ENCODE results near the gene CPPED1. TPM values are rescaled to one million over a fixed set of nuclear protein-coding genes. Genes with fewer than 3 reads are reported as not detected.

Gene CPPED1, protein sequence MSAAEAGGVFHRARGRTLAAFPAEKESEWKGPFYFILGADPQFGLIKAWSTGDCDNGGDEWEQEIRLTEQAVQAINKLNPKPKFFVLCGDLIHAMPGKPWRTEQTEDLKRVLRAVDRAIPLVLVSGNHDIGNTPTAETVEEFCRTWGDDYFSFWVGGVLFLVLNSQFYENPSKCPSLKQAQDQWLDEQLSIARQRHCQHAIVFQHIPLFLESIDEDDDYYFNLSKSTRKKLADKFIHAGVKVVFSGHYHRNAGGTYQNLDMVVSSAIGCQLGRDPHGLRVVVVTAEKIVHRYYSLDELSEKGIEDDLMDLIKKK
- total RNA-seq = 1 to 10 TPM; 3.5 to 6.1 (median 5.3) TPM
- 1 to 10 TPM; 2.7 to 3.4 (median 3.2) TPM for polyA plus RNA-seq
- long read RNA-seq, donor 1, full-length matches to known transcripts = 6 of 7 reads
- long read RNA-seq, donor 1, partial matches to known transcripts = 1 of 7 reads
- long read RNA-seq, donor 1, other reads (novel, unspliced or antisense) = 0 of 7 reads
- long read RNA-seq, donor 2, full-length matches to known transcripts = 7 of 8 reads
- long read RNA-seq, donor 2, partial matches to known transcripts = 1 of 8 reads
- long read RNA-seq, donor 2, other reads (novel, unspliced or antisense) = 0 of 8 reads

DNA sequence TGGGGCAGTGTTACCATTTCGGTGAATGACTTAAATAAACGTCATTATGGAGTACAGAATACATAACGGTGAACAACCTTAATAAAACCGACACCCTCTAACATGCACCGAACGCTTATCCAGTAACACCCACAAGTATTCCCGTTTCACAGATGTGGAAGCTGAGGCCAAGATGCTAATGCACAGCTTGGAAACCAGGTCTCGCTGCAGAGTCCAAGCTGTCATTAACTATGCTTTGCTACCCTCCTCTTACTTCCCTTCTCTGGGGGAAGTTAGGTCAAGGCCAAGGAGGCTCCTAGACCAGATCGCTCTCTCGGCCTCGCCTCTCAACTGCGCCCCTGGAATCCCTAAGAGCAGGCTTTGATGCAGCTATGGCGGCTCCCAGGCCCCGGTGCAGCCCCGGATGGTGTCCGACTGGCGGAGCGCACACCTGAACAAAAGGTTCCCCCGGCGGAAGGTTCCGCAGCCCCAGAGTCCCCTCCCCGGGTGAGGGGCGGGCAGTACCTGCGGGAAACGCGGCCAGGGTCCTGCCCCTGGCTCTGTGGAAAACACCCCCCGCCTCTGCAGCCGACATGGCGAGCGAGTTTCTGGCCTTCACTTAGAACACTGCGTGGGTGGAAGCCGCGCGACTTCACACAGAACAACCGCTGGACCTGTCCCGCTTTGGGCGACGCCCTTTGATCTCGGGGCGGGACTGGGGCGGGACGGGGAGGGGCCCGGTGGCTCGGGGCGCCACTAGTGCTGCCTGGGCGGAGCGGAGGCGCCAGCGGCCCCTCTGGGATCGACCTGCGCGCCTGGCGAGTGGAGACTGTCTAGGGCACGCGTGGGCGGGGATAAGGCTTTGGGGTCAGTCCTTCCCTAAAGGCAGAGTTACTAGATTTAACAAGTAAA lies at the start of gene CPPED1:
TSS of gene CPPED1 (minus strand) at position 685 of the 891 bp plus-strand sequence. CDS start at position 574, 111 bp downstream.
- no peaks in the 10 kb centered on the region for H3K27me3 ChIP-seq (ENCODE audit: insufficient read depth in 3 of 3, low read length in 2 of 3)
- WGBS, 3 donors = 5 to 8% (median 7%) methylated on average over 56 of the region's 56 CpGs
- H3K4me1 ChIP-seq = peaks cover 3% of the 10 kb centered on the region
- DNase-seq (peak; percentile 93 to 94), ATAC-seq (peak; percentile 95 to 98 (median 97))
- no peaks in the 10 kb centered on the region for H3K36me3 ChIP-seq (ENCODE audit: insufficient read depth in 1 of 2, low read depth in 1 of 2)
- H3K27ac ChIP-seq = peak within 1 kb of the TSS; percentile 75
- H3K9me3 ChIP-seq = no peaks in the 10 kb centered on the region
- TF ChIP-seq, protein P1, sequence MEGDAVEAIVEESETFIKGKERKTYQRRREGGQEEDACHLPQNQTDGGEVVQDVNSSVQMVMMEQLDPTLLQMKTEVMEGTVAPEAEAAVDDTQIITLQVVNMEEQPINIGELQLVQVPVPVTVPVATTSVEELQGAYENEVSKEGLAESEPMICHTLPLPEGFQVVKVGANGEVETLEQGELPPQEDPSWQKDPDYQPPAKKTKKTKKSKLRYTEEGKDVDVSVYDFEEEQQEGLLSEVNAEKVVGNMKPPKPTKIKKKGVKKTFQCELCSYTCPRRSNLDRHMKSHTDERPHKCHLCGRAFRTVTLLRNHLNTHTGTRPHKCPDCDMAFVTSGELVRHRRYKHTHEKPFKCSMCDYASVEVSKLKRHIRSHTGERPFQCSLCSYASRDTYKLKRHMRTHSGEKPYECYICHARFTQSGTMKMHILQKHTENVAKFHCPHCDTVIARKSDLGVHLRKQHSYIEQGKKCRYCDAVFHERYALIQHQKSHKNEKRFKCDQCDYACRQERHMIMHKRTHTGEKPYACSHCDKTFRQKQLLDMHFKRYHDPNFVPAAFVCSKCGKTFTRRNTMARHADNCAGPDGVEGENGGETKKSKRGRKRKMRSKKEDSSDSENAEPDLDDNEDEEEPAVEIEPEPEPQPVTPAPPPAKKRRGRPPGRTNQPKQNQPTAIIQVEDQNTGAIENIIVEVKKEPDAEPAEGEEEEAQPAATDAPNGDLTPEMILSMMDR (IDR thresholded peaks at IDR 0.05) = no peak
- H3K4me3 ChIP-seq = peak within 1 kb of the TSS; percentile 75
- intact Hi-C loops (cut with DNase I) = no loop called here

DNA sequence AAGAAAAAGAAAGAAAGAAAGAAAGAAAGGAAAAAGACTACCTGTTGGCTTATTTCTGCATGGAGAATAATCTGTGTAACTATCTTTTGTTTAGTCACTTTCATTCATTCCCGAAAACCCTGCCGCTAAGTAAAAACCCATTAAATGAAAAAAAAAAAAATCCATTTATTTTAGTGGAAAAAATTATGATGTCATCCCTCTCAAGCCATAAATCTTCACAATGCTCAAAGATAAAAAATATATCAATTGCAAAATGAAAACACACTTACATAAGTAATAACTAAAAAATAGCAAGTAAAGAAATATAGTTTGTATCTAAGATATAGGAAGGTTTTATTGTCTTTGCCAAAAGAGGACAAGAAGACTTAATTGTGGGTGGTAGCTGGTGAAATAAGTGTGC lies 46.5 kb upstream of the CPPED1 start:
- TF ChIP-seq, protein P1 (IDR thresholded peaks at IDR 0.05) = no peak
- Histone ChIP-seq H3K36me3 (ENCODE audit: insufficient read depth in 1 of 2, low read depth in 1 of 2) (no peaks in the 10 kb centered on the region), H3K4me1 (no peaks in the 10 kb centered on the region), H3K27me3 (ENCODE audit: insufficient read depth in 3 of 3, low read length in 2 of 3) (no peaks in the 10 kb centered on the region), H3K4me3 (no peak overlapping the region), H3K27ac (no peak overlapping the region), H3K9me3 (no peaks in the 10 kb centered on the region)
- ATAC-seq (no peak), DNase-seq (no peak)
- WGBS, 3 donors = 41 to 88% (median 71%) methylated on average over 2 of the region's 2 CpGs
- intact Hi-C loops (cut with DNase I) = no loop called here

DNA sequence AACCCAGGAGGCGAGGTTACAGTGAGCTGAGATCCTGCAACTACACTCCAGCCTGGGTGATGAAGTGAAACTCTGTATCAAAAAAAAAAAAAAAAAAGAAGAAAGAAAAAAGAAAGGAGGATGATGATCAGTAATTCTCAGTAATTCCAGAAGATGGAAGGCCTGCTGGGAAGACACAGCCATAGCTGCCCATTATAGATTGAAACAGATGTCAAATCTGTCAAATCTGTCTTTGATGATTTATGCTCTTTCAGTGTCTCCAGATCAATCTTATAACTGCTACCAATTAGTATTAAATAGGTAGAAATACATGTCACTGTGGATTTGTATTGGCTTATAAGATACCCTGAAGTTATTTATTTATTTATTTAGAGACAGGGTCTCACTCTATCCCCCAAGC lies 42.9 kb upstream of the CPPED1 start:
- Histone ChIP-seq H3K4me3 (no peak overlapping the region), H3K27ac (no peak overlapping the region), H3K36me3 (ENCODE audit: insufficient read depth in 1 of 2, low read depth in 1 of 2) (no peaks in the 10 kb centered on the region), H3K9me3 (no peaks in the 10 kb centered on the region), H3K4me1 (no peaks in the 10 kb centered on the region), H3K27me3 (ENCODE audit: insufficient read depth in 3 of 3, low read length in 2 of 3) (no peaks in the 10 kb centered on the region)
- TF ChIP-seq, protein P1 (IDR thresholded peaks at IDR 0.05) = no peak
- DNase-seq (no peak), ATAC-seq (no peak)
- WGBS, 3 donors = 89 to 91% (median 91%) methylated on average over 1 of the region's 1 CpG
- intact Hi-C loops (cut with DNase I) = no loop called here

DNA sequence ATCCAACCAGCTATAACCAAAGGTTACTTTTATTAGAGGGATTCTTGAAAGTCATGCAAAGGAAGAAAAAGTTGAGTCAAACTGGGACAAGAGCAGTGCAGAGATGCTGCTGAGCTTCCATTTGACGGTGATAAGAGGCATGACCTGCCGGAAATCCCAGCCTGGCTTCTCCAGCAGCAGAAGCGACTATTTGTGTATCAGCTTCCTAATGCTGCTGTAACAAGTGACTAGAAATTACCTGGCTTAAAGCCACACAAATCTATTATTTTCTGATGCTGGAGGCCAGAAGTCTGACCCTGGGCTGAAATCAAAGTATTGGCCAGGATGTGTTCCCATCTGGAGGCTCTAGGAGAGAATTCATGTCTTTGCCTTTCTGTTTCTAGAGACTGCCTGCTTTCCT lies 41.6 kb upstream of the CPPED1 start:
- ATAC-seq = no peak
- 70 to 91% (median 83%) methylated on average over 3 of the region's 3 CpGs for WGBS, 3 donors
- no peak overlapping the region for H3K4me3 ChIP-seq

More for the DNA sequence above, 41.6 kb upstream of the CPPED1 start:
- H3K27ac ChIP-seq = no peak overlapping the region
- no peaks in the 10 kb centered on the region for H3K27me3 ChIP-seq (ENCODE audit: insufficient read depth in 3 of 3, low read length in 2 of 3)
- no peaks in the 10 kb centered on the region for H3K36me3 ChIP-seq (ENCODE audit: insufficient read depth in 1 of 2, low read depth in 1 of 2)
- intact Hi-C loops (cut with DNase I) = no loop called here
- no peak for DNase-seq
- TF ChIP-seq, protein P1 (IDR thresholded peaks at IDR 0.05) = no peak
- H3K4me1 ChIP-seq = no peaks in the 10 kb centered on the region
- H3K9me3 ChIP-seq = no peaks in the 10 kb centered on the region

Data from psoas muscle (tissue), 8 donors.